ENCODE results near the gene WBP2.

DNA sequence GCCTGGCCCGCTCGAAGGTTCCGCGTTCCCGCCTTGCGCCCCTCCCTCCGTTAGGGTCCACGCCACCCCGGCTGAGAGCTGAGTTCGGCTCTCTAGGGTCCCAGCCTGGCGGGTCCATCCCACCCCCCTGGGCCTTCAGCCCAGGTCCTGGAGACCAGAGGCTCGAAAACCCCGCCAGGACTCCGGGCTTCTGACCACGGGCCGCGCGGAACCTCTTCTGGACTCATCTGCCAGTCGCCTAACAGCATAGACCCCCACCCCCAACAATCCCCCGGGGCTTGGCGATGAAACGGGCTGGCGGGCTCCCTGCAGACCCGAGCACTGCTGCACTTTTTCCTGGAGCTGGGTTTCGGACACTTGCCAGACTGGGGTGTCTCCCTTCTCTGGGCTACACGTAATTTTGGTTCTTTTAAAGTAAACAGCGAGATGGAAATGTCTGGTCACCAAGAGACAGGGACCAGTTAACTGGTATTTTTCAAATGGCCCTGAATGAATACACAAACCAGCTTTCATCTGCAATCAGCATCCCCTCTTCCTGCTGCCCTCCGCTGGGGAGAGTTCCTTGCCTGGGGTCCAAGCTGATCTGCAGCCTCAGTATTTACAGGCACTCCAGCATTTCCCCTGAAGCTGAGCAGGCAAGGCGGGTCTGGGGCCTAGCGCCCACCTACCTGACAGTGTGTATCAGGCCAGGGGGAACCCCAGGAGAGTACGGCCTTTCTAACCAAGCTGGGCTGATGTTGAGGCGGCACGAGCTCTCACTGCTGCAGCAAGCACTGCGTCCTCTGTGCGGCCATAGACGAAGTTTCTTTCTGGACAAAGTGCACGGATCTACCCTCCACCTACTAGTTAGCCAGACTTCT is 42.3 kb upstream of the WBP2 start:
- TF ChIP-seq POLR2A (IDR thresholded peaks at IDR 0.05), result no peak
- TF ChIP-seq, protein P1, sequence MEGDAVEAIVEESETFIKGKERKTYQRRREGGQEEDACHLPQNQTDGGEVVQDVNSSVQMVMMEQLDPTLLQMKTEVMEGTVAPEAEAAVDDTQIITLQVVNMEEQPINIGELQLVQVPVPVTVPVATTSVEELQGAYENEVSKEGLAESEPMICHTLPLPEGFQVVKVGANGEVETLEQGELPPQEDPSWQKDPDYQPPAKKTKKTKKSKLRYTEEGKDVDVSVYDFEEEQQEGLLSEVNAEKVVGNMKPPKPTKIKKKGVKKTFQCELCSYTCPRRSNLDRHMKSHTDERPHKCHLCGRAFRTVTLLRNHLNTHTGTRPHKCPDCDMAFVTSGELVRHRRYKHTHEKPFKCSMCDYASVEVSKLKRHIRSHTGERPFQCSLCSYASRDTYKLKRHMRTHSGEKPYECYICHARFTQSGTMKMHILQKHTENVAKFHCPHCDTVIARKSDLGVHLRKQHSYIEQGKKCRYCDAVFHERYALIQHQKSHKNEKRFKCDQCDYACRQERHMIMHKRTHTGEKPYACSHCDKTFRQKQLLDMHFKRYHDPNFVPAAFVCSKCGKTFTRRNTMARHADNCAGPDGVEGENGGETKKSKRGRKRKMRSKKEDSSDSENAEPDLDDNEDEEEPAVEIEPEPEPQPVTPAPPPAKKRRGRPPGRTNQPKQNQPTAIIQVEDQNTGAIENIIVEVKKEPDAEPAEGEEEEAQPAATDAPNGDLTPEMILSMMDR (IDR thresholded peaks at IDR 0.05 in 4 of 5, conservative IDR thresholded peaks at IDR 0.05 in 1 of 5), result no peak
